HG03558 (cell line): Measurements from ENCODE around the gene LHFPL6.

Source experiments
- ATAC-seq: cut with Tn5 transposase; IDR thresholded peaks from one replicate; pipeline ENCODE4 v1.9.1; 2021; ENCODE audit warnings: moderate number of reproducible peaks; ENCODE audit not compliant: unreplicated experiment; ENCODE audit errors: extremely low read depth

LHFPL6 gene

DNA sequence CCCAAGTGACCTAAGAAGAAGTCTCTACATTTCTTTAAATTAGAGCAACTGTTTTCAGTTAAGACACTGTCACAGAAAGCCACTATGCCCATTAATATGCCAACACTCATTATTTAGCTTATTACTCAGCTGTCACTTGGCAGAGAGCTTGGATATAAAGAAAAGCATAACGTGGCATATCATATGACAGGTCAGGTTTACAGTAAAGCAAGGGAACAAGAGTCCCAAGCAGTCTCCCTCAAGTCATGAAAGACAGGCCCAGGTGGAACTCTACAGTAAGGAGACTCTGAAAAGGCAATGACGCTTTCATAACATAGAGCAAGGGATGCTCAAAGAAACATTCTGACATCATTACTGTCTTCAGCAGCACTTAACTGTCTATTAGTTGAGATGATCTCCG, 6.3 kb downstream of the LHFPL6 start:
- ATAC-seq = no peak

DNA sequence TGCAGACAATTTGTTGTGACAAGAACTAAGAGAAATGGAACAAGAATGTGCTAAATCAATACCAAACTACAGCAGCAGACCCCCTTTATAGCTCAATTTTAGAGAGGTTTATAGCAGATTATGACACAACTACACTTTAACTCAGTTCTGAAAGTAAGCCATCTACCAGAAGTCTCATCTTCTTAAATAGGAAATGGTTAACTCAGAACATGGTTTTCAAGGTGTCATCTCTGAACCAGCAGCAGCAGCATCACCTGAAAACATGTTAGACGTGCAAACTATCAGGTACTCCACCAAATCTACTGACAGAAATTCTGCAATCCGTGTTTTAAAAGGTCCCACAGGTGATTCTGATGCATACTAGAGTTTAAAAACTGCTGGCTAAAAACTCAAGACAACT, 6.8 kb downstream of the LHFPL6 start:
- no peak for ATAC-seq

DNA sequence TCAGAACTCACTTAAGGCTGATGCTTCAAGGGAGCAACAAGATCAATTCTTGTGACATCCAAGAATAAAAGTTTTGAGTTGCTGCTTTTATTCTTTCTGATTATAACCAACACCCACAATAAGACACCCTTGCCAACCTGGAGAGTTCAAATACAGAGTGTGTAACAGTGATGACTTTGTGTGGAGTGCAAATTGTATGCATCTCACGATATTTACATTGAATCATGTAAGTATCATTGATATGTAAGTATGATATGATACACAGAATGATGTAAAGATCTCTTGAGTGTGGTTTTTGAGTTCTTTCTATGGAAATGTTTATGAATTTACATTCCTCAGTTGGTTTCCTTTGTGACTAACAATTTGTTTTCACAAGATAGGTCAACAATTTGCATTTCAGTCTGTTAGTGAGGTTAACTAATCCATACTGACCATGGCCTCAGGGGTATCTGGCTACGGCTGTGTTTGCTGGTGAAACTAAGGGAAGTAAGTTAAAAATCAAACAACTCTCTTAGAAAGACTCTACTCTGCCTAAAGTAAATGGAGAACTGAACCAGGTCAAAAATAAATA, 12.4 kb downstream of the LHFPL6 start:
- ATAC-seq = no peak

DNA sequence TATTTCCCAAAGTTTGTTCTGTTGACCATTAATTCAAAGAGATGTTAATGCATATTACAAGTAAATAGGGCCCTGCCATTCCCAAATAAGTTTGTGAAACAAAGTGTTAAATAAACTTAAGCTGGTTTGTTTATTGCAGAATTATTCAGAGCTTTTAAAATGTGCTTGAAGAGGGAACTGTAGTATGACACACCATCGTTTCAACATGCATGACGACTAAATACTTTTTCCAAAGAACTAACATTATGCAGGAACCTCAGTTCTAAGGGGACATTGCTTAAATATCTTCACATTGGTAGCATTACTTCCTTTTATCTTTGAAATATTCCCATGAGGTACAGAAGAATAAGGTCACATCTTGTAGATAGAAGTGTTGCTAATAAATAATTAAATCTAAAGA, 14.6 kb downstream of the LHFPL6 start:
- ATAC-seq = no peak

DNA sequence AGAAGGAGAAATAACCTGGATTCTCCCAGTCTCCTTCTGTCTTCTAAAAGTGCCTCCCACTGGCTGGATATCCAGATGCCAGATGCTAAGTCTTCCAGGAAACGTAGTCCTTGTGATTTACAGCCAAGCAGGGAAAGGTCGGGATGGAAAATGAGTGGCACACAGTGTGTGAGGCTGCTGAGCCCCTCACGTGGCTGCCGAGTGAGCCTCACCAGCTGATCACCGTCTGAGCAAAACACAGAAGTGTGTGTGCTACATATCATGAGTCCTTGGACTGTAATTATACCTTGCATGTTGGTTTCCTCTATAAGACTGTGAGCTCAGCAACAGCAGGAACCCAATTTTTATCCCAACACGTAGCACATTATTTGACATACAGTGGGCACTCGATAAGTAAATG, 15.1 kb downstream of the LHFPL6 start:
- ATAC-seq = no peak

DNA sequence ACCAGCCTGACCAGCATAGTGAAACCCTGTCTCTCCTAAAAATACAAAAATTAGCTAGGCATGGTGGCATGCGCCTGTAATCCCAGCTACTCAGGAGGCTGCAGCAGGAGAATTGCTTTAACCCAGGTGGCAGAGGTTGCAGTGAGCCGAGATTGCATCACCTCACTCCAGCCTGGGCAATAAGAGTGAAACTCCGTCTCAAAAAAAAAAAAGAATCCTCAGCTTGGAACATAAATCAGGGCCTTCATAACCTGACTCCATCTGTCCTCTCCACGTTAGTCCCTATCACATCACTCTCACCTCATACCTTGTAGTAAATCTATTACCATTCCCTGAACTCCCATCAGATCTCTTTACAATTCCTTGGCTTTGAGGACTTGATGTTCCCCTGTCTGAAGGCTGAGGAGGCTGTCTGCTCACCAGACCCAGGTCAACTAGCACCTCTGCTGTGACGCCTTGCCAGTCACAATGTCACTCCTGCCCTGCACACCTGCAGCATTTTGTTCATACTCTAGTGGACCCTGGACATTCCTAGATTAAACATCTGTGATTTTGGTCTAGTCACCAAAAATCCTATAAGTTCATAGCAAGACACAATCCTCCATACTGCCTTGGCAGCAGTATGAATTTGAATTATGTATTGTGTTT, 15.9 kb downstream of the LHFPL6 start:
- ATAC-seq = no peak

DNA sequence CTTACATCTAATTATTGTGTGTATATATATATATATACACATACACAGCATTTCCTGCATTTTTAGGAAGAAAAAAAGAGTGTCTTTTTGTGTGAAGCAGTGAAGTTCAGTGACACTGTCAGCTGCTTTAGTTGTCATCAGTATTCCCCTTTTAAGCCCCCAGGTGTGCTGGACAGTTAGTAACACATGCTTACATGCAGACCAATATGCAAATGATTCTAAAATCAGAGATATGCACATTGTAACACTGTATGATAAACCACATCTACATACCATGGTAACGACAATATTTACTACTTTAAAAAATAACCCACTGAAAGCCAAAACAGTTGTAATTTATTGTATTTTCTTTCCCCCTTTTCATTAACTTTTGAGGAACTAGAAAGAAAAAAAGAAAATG, 16.8 kb downstream of the LHFPL6 start:
- no peak for ATAC-seq

DNA sequence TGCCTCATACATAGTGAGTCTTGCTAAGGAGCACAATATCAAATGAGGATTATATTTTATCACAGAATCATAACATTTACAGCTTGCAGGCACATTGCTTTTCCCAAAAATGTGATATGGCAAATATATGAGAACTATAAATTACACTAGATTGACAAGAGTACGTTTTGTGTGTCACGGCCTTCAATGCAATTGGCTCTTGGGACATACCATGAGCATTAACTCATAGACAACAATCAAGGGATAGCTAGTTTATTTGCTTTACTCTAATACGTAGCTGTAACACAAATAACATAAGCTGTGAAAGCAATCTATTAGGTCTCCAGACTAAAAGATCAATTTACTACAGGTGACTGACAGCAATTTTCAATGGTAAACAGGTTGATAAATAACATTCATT, 17.8 kb downstream of the LHFPL6 start:
- no peak for ATAC-seq

DNA sequence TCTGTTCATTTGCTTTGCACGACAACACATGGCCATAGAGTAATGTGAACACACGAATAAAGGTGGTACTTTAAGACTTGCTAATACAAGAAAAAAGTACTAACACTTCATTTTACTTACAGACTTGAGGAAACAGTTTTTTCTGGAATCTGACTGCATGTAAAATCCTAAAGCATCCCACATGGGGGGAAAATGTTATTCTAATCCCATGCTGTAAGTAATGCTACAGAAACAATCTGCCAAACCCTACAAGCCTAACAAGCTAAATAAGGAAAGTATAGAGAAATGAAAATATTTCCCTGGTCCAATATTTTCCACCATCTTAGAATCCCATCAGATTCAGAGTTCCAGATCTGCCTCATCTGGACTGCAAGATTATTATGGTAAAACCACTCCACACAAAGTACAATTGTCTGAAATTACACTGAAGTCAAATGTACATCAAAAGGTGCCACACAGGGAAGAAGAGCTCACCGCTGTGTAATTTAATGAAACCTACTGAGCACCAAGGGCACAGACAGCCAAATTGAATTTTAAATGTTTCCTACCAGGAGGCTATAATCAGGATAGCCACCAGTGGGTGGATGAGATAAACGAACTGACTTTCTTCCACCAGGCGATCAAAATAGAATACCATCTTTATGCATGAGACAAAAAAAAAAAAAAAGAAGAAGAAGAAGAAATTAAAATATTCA, 22.0 kb downstream of the LHFPL6 start:
- no peak for ATAC-seq

DNA sequence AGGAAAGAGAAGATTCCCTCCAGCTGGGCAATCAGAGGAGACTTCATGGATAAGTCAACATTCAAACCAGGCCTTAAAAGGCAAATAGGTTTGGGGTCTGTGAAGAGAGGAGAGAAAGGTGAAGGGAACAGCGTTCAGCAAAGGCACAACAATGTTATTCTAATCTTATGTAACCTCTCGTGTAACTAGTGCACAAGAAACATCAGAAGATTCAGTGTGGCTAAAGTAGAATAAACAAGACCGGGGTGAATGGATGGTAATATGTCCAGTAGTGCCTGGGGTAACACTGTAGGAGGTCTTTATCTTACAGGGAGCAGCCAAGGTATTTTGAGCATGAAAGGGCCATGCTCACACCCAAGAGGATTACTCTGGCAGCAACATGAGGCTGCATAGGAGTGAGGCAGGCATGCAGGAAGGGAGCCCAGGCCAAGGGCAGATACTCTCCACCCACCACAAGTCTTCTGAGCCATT, 24.1 kb downstream of the LHFPL6 start:
- ATAC-seq = no peak

DNA sequence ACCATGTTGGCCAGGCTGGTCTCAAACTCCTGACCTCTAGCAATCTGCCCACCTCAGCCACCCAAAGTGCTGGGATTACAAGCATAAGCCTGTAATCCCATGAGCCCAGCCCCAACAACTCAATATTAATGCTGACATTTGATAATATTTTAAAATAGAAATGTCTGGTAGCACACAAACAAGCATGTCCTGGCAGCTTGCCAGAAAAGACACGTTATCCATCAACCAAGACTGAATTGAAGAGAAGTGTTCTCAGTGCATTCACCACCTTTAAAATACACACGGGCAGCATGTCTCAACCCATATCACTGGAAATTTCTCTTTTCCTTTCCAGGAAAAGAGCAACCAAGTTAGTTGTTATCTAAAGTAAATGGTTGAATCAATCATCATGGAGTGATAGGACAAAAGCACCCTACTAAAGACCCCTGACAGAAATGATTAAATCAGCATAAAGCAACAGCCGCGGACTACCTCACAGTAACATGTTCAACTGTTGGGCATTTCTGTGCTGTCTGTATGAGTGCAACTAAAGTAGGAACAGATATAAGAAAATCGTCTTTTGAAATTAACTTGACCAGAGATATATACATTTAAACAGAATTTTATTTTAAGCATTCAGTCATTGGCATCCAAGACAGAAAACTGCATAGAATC, 25.0 kb downstream of the LHFPL6 start:
- no peak for ATAC-seq

DNA sequence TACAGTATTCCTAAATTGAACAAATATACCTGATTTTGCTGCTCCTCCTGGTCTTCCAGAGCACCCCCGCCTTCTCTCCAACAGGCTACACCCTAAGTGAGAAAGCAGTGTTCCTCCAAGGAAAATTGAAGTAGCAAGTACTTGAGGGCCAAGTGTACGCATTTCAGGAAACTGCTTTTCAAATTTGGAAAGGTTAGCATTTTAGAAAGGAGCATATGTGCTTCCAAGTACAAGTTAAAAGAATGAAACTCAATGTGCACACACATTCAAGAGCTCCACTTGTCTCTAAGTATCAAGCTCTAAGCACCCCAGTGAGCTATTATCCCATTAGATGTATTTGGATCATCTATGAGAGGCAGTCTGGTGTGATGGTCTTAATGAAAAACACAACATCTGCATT, 25.8 kb downstream of the LHFPL6 start:
- ATAC-seq = no peak

DNA sequence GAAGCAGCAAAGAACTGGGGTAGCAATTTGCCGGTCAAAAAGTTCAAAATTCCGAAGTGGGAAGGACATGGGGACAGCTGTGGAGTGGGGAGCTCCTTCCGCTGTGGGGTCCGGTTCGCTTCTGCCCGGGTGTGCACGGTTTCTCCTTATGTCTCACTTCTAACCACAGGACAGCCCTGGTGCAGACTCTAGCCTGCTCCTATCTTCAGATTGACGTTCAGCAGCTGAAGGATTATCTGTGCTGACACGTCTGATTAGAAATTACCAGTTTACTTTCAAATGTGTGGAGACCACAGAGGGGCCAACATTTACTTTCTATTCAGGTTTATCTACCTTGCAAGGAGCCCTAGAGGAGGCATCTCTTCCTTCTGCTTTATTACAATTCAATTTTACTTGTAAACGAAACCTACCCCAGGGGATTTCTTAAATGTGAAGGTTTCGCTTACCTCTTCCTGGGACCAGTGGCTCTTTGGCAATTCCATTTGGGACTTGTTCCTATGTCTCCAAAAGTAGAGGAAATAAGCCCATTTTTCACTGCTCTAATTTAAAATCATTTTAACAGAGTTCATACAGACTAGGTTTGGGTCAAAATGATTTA, 27.3 kb downstream of the LHFPL6 start:
- ATAC-seq = no peak

DNA sequence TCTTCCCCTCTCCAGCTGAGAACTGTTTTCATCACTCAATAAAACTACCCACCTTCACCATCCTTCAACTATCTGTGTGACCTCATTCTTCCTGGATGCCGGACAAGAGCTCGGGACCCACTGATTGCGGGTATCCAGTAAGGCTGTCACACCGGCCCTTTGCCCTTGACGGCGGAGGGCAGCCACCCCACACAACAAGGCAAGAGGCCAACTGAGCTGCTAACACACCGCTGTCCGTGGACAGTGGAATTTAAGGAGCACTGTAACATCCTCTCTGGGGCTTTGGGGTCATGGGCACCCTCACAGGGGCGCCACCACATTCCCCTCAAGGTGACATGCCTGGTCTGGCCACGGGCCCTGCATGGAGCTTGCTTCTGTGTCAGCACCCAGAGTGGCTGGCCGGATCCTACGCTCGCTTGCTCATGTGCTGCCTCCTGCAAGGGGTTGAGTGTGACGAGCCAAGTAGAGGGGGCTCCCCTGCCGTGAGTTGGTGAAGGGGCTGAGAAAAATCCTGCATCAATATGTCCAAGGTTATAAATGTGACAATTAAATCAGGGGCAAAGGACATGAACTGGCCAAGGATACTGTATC, 31.4 kb downstream of the LHFPL6 start:
- ATAC-seq = no peak

DNA sequence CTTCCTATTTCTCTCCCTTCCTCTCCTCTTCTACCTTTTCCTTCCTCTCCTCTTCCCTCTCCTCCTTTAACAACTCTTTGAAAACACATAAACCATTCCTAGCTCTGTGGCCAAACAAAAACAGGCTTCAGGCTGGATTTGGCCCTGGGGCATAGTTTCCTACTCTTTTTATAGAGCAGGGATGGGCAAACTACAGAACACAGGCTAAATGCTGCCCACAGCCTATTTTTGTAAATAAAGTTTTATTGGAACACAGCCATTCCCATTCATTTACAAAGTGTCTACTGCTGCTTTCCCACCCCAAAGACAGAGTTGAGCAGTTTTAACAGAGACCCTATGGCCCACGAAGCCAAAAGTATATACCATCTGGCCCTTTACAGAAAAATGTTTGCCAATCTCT, 35.4 kb downstream of the LHFPL6 start:
- no peak for ATAC-seq

DNA sequence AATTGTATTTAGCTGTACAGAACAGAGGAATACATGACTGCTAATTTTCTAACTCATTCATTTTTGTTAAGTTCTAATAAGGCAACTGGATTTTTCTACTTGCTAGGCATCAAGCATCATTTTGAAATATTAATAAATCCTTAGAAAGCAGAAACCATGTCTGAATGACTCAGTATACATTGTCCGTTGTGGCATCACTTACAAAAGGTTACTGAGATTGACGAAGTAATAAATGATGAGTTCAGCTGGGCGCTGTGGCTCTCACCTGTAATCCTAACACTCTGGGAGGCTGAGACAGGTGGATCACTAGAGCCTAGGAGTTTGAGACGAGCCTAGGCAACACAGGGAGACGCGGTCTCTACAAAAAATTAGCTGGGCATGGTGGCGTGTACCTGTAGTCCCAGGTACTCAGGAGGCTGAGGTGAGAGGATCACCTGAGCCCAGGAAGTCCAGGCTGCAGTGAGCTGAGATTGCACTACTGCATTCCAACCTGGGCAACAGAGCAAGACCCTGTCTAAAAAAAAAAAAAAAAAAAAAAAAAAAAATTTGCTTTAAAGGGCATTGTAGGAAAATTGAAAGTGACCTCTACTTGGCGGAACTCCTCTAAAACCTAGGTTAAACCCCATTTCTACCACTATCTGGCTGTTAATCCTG, 36.6 kb downstream of the LHFPL6 start:
- no peak for ATAC-seq

DNA sequence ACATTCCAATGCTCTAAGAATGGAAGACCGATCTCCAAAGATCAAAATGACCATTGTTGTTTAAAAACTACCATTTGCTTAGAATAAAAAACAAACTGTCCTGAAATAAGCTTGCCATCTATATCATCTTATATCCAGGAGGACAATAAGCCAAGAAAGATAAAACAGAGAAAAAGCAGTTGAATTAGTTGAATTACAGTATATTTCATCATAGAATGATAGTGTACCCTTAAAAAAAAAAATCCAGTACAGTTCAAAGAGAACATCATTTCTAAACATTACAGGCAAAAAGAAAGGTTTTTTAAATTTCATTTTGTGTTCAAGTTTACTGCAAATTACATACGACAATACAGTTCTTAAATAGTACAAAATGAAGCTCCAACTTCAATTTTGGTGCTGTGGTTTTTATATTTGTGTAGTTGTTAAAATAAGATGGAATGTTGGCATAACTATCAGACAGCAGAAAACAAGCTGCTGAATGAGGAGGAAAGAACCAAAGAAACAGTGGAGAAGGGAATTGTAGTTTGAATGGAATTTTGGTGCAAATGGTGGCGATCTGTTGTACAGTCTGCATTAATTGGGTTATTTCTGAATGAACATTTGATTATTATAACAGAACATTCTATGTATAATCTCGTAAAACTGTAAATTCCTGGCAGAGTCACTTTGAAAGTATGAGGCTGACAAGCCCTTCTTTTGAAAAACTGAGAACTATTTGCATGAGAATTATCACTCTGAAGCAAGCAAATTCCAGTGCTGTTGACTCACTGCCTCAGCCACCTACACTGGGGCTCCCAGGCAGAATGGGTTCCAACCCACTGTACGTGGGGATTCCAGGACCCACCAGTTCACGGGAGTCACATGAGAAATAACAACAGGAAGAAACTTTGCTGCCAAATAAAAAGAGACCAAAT, 37.7 kb downstream of the LHFPL6 start:
- no peak for ATAC-seq

DNA sequence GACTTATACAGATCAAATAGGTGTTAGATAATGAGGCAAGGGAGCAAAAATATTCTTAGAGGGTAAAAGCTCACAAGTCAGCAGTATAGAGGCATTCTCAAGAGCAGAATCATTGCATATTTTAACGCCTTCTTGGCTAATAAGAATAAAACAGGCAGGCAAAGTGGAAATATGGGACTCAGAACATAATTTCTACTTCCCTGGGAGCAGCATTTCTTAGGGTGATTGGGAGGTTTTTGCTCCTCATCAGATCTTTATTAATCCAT, 39.6 kb downstream of the LHFPL6 start:
- ATAC-seq = no peak

DNA sequence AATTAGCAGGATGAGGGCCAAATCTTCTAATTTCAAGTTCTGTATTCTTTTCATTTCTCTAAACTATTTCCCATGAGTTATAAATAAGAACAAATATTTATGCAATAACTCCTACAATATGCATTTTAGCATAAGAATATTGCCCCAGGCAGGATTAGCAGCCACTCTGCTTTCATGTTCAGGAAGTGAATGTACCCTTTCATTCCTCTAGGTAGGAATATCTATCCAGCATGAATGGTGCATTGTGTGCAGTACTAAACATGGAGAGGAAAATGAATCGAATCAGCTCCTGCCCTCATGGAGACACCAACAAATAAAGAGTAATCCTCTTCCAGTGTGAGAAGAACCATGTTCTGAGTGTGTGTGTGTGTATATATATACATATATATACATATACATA, 41.0 kb downstream of the LHFPL6 start:
- ATAC-seq = no peak
